GM21360 (cell line): Measurements from ENCODE around the gene CYP3A7.
"Not testable (repeated sequence)": the region's sequence is repeated elsewhere in the genome, so short reads cannot be mapped to it uniquely, and the experiment has no call there.

ENCODE experiments used
- ATAC-seq: cut with Tn5 transposase; IDR thresholded peaks from one replicate; pipeline ENCODE4 v1.9.1; 2021; ENCODE audit warnings: mild to moderate bottlenecking, moderate library complexity; ENCODE audit not compliant: unreplicated experiment

CYP3A7 gene

GRCh38 chr7:99709838-99710578 is 25.0 kb downstream of the CYP3A7 start:
- ATAC-seq: no peak

- no peak for ATAC-seq
Measured at GRCh38 chr7:99709260-99709659, 25.7 kb downstream of the CYP3A7 start.

- ATAC-seq: no peak
Measured at GRCh38 chr7:99707096-99707495, 27.9 kb downstream of the CYP3A7 start.

- ATAC-seq: no peak
Measured at GRCh38 chr7:99699946-99700345, 35.0 kb downstream of the CYP3A7 start.

- not testable (repeated sequence) for ATAC-seq
Measured at GRCh38 chr7:99698867-99699730, 35.9 kb downstream of the CYP3A7 start.

- no peak for ATAC-seq
Measured at GRCh38 chr7:99694912-99695304, 40.1 kb downstream of the CYP3A7 start.

- ATAC-seq: no peak
Measured at GRCh38 chr7:99694201-99694911, 40.6 kb downstream of the CYP3A7 start.

DNA sequence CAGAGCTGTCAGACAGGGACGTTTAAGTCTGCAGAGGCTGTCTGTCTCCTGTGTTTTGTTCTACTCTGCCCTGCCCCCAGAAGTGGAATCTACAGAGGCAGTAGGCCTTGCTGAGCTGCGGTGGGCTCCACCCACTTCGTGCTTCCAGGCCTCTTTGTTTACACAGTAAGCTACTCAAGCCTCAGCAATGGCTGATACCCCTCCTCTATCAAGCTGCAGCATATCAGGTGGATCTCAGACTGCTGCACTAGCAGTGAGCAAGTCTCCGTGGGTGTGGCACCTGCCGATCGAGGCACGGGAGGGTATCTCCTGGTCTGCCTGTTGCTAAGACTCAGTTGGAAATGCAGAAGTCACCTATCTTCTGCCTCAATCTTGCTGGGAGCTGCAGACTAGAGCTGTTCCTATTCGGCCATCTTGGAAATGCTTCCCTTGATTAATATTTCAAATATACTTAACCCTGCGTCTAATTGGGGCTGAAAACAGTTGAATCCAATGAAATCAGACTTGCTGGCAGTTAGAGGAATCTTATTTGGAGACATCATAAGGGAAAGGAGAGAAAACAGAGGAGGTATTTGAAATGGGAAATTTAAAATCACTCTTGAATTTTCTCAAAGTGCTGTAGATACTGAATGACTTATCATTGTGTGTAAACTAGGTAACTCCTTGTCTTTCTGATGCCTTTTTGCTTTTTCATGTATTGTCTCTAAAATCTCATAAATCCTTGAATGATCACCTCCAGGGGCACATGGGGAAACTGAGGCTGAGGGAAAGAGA is 41.4 kb downstream of the CYP3A7 start:
- no peak for ATAC-seq

DNA sequence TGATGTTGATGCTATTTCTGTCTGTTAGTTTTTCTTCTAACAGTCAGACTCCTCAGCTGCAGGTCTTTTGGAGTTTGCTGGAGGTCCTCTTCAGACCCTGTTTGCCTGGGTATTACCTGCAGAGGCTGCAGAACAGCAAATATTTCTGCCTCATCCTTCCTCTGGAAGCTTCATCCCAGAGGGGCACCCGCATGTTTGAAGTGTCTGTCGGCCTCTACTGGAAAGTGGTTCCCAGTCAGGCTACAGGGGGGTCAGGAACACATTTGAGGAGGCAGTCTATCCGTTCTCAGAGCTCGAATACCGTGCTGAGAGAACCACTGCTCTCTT is 41.9 kb downstream of the CYP3A7 start:
- no peak for ATAC-seq

DNA sequence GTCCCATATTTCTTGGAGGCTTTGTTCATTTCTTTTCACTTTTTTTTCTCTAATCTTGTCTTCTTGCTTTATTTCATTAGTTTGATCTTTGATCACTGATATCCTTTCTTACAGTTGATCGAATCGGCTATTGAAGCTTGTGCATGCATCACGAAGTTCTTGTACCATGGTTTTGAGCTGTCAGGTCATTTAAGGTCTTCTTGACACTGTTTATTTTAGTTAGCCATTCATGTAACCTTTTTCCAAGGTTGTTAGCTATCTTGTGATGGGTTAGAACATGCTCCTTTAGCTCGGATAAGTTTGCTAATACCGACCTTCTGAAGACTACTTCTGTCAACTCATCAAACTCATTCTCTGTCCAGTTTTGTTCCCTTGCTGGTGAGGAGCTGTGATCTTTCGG is 42.4 kb downstream of the CYP3A7 start:
- not testable (repeated sequence) for ATAC-seq

- not testable (repeated sequence) for ATAC-seq
Measured at GRCh38 chr7:99691658-99692057, 43.3 kb downstream of the CYP3A7 start.

DNA sequence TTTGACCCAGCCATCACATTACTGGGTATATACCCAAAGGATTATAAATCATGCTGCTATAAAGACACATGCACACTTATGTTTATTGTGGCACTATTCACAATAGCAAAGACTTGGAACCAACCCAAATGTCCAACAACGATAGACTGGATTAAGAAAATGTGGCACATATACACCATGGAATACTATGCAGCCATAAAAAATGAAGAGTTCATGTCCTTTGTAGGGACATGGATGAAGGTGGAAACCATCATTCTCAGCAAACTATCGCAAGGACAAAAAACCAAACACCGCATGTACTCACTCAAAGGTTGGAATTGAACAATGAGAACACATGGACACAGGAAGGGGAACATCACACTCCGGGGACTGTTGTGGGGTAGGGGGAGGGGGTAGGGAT is 44.1 kb downstream of the CYP3A7 start:
- not testable (repeated sequence) for ATAC-seq

DNA sequence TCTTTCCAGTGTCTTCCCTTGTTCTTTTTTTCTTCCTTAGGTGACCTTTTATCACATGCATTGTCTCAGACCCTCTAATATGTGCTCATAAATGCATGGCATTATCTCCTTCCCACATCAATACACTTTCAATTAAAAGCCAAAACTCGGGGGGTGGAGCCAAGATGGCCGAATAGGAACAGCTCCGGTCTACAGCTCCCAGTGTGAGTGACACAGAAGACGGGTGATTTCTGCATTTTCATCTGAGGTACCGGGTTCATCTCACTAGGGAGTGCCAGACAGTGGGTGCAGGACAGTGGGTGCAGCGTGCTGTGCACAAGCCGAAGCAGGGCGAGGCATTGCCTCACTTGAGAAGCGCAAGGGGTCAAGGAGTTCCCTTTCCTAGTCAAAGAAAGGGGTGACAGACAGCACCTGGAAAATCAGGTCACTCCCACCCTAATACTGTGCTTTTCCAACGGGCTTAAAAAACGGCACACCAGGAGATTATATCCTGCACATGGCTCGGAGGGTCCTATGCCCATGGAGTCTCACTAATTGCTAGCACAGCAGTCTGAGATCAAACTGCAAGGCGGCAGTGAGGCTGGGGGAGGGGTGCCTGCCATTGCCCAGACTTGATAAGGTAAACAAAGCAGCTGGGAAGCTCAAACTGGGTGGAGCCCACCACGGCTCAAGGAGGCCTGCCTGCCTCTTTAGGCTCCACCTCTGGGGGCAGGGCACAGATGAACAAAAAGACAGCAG is 49.0 kb downstream of the CYP3A7 start:
- ATAC-seq: not testable (repeated sequence)

DNA sequence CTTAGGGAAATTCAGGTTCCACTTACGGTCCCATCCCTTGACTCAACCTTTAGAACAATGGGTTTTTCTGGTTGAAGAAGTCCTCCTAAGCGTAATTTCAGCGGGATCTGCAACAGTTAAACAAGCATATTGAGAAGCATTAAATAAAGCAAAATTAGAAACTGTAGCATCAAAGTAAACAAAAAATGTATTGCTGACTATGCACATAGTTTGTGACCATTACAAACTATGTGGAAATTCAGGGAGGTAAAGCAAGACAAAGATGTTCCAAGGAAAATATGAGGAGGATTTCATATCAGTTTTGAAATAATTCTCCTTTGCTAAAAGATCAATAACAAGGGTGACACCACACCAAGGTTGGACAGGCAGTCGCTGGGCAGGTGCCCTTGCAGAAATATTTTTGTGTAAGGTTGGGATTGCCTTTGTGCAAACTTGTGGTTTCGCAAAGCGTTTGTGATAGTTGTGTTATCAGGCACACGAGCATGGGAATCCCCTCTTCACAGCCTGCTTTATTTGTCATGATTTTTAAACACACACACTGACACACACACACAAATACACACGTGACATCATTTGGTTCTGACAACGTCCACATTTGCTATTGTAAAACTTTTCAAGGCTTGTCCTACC is 49.8 kb downstream of the CYP3A7 start:
- ATAC-seq: no peak

DNA sequence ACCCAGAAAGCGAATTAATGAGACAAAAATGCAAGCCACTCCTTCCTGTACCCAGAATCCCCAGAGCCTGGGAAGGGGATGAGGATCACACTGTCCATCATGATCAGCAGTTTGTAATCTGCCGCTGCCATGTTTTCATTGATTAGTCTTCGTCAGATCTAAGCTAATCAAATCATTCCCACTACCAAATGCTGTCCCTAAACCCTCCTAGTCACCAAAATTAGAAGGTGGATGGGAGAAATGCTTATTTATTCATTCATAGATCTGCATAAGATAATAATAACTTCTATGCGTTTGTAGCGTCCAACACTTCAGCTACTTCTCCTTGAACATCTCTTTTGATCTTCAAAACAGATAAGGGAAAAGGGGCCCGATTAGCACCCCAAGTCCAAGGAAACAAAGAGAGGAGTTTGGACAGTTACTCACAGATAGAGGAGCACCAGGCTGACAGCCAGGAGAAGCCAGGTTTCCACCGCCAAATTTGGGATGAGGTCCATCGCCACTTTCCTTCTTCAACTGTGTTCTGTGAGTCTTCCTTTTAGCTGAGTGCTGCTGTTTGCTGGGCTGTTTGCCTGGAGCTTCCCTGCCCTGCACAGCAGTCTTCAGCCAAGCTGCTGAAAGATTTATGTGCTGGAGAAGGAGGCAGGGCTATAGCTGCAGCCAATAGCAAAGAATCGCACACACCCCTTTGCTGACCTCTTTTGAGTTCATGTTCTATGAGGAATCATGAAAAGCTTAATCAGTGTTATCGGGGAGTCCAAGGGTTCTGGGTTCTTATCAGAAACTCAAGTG is 55.4 kb downstream of the CYP3A7 start, which contains the start of gene CYP3A5:
TSS of gene CYP3A5 (minus strand) at position 597 of the 792 bp plus-strand sequence. CDS start at position 497, 100 bp downstream.
- ATAC-seq: no peak

- no peak for ATAC-seq
Measured at GRCh38 chr7:99679032-99679399, 56.0 kb downstream of the CYP3A7 start.

GRCh38 chr7:99677648-99678045 is 57.3 kb downstream of the CYP3A7 start:
- ATAC-seq: no peak

GRCh38 chr7:99677013-99677647 is 57.9 kb downstream of the CYP3A7 start:
- no peak for ATAC-seq
